ENCODE measurements around the gene COG8.
"Not testable (repeated sequence)": the region's sequence is repeated elsewhere in the genome, so short reads cannot be mapped to it uniquely, and the experiment has no call there.

COG8 gene

GRCh38 chr16:69318177-69318910, 21.0 kb downstream of the COG8 start:
- DNase-seq = no peak

- no peak for DNase-seq
Observed at GRCh38 chr16:69316595-69317034, 22.7 kb downstream of the COG8 start.

GRCh38 chr16:69315486-69316311, 23.7 kb downstream of the COG8 start:
- no peak for DNase-seq

GRCh38 chr16:69314534-69314933, 24.8 kb downstream of the COG8 start:
- no peak for DNase-seq

GRCh38 chr16:69313469-69313868, 25.9 kb downstream of the COG8 start:
- DNase-seq = no peak

GRCh38 chr16:69311533-69312387, 27.6 kb downstream of the COG8 start:
- no peak for DNase-seq

GRCh38 chr16:69310653-69311532, 28.5 kb downstream of the COG8 start, which contains the start of gene VPS4A:
Gene VPS4A (plus strand): TSS chr16:69311350. CDS start chr16:69311512, 162 bp downstream.
- peak; percentile 91 for DNase-seq

GRCh38 chr16:69309316-69309715, 30.0 kb downstream of the COG8 start:
- no peak for DNase-seq

- DNase-seq = no peak
Observed at GRCh38 chr16:69307856-69308255, 31.5 kb downstream of the COG8 start.

- DNase-seq = no peak
Observed at GRCh38 chr16:69307091-69307490, 32.3 kb downstream of the COG8 start.

- DNase-seq = no peak
Observed at GRCh38 chr16:69306031-69306430, 33.3 kb downstream of the COG8 start.

- DNase-seq = no peak
Observed at GRCh38 chr16:69302301-69302700, 37.1 kb downstream of the COG8 start.

GRCh38 chr16:69301861-69302260, 37.5 kb downstream of the COG8 start:
- no peak for DNase-seq

GRCh38 chr16:69301187-69301586, 38.2 kb downstream of the COG8 start:
- no peak for DNase-seq

- DNase-seq = no peak
Observed at GRCh38 chr16:69298261-69298660, 41.1 kb downstream of the COG8 start.

GRCh38 chr16:69296771-69297170, 42.6 kb downstream of the COG8 start:
- DNase-seq = not testable (repeated sequence)

- no peak for DNase-seq
Observed at GRCh38 chr16:69294051-69294450, 45.3 kb downstream of the COG8 start.

- DNase-seq = no peak
Observed at GRCh38 chr16:69293401-69293800, 46.0 kb downstream of the COG8 start.

GRCh38 chr16:69291657-69292056, 47.7 kb downstream of the COG8 start:
- DNase-seq = not testable (repeated sequence)

GRCh38 chr16:69286941-69287713, 52.2 kb downstream of the COG8 start:
- DNase-seq = peak; percentile 43

GRCh38 chr16:69285240-69285639, 54.1 kb downstream of the COG8 start:
- no peak for DNase-seq

All from NCI-H146 (cell line).